SJCRH30 (cell line): ENCODE data around the gene SYNE2. TPM values are rescaled to one million over a fixed set of nuclear protein-coding genes. Genes with fewer than 3 reads are reported as not detected.
"Not testable (repeated sequence)": the region's sequence is repeated elsewhere in the genome, so short reads cannot be mapped to it uniquely, and the experiment has no call there.

ENCODE experiments used
- DNase-seq, 2 experiments: peaks; one replicate each; pipeline ENCODE4 v3.0.0-alpha.2; 2015 to 2020
- H3K27ac ChIP-seq: fragments of 250-450 bp; sonication (Bioruptor Pico); 2 replicates; pipeline ENCODE4 v1.5.1; 2020; ENCODE audit warnings: mild to moderate bottlenecking, moderate library complexity
- H3K27me3 ChIP-seq: fragments of 250-450 bp; sonication (Bioruptor Pico); 2 replicates; pipeline ENCODE4 v1.5.1; 2020; ENCODE audit warnings: mild to moderate bottlenecking, moderate library complexity
- H3K36me3 ChIP-seq: fragments of 250-450 bp; sonication (Bioruptor Pico); 2 replicates; pipeline ENCODE4 v1.5.1; 2020; ENCODE audit warnings: mild to moderate bottlenecking, moderate library complexity
- H3K4me1 ChIP-seq: fragments of 250-450 bp; sonication (Bioruptor Pico); 2 replicates; pipeline ENCODE4 v1.5.1; 2020; ENCODE audit warnings: mild to moderate bottlenecking, moderate library complexity
- H3K4me3 ChIP-seq: fragments of 250-450 bp; sonication (Bioruptor Pico); 2 replicates; pipeline ENCODE4 v1.5.1; 2020; ENCODE audit warnings: mild to moderate bottlenecking, moderate library complexity
- H3K9me3 ChIP-seq: fragments of 250-450 bp; sonication (Bioruptor Pico); replicated peaks from 2 replicates; pipeline ENCODE4 v1.5.1; 2020; ENCODE audit warnings: mild to moderate bottlenecking, moderate library complexity
- total RNA-seq: library from RNA; depleted of rRNA; stranded (reverse); fragments of >200 nt; shearing (Covaris generic); gene quantifications from 2 replicates; pipeline ENCODE4 v1.2.3, GENCODE V29; 2014

Gene SYNE2
- total RNA-seq, 1 experiment from 2014 or later, result 48.2 TPM

- Histone ChIP-seq H3K27me3 (no peaks in the 10 kb centered on the region), H3K36me3 (no peaks in the 10 kb centered on the region), H3K9me3 (no peaks in the 10 kb centered on the region), H3K27ac (peak overlapping the region; percentile 30), H3K4me3 (no peak overlapping the region), H3K4me1 (peaks cover 22% of the 10 kb centered on the region)
- peak; percentile 7 to 76 for DNase-seq
These were observed 10.2 kb downstream of the SYNE2 start for GRCh38 chr14:63863004-63863403.

GRCh38 chr14:63864775-63865174, 12.0 kb downstream of the SYNE2 start:
- H3K27ac ChIP-seq, H3K4me3 ChIP-seq: not testable (repeated sequence)

GRCh38 chr14:63867933-63868921, 15.4 kb downstream of the SYNE2 start:
- no peak overlapping the region for H3K4me3 ChIP-seq
- no peak overlapping the region for H3K27ac ChIP-seq
- peaks cover 13% of the 10 kb centered on the region for H3K4me1 ChIP-seq
- no peaks in the 10 kb centered on the region for H3K27me3 ChIP-seq
- H3K9me3 ChIP-seq, result no peaks in the 10 kb centered on the region
- no peak for DNase-seq
- no peaks in the 10 kb centered on the region for H3K36me3 ChIP-seq

More at GRCh38 chr14:63864775-63865174, 12.0 kb downstream of the SYNE2 start:
- H3K36me3 ChIP-seq, DNase-seq, H3K9me3 ChIP-seq, H3K27me3 ChIP-seq: not testable (repeated sequence)
- peaks cover 22% of the 10 kb centered on the region for H3K4me1 ChIP-seq

- not testable (repeated sequence) for H3K4me3 ChIP-seq, H3K9me3 ChIP-seq, H3K27me3 ChIP-seq, H3K27ac ChIP-seq, H3K36me3 ChIP-seq, H3K4me1 ChIP-seq, DNase-seq
These were observed 17.3 kb downstream of the SYNE2 start for GRCh38 chr14:63869940-63870752.

GRCh38 chr14:63870753-63871037, 17.9 kb downstream of the SYNE2 start:
- H3K4me1 ChIP-seq, H3K27ac ChIP-seq, H3K4me3 ChIP-seq, H3K27me3 ChIP-seq, H3K36me3 ChIP-seq, H3K9me3 ChIP-seq, DNase-seq: not testable (repeated sequence)

GRCh38 chr14:63874223-63874622, 21.4 kb downstream of the SYNE2 start:
- H3K27me3 ChIP-seq, result no peaks in the 10 kb centered on the region
- H3K36me3 ChIP-seq, result no peaks in the 10 kb centered on the region; the same call in 1 of the 2 replicates
- no peak overlapping the region for H3K27ac ChIP-seq
- H3K9me3 ChIP-seq, result no peaks in the 10 kb centered on the region
- H3K4me3 ChIP-seq, result no peak overlapping the region
- peaks cover 7% of the 10 kb centered on the region for H3K4me1 ChIP-seq
- DNase-seq, result no peak

GRCh38 chr14:63875311-63875710, 22.5 kb downstream of the SYNE2 start:
- no peak overlapping the region for H3K27ac ChIP-seq

GRCh38 chr14:63877550-63877939, 24.7 kb downstream of the SYNE2 start:
- H3K4me1 ChIP-seq, result peaks cover 7% of the 10 kb centered on the region
- no peaks in the 10 kb centered on the region for H3K9me3 ChIP-seq
- DNase-seq, result no peak
- H3K4me3 ChIP-seq, result no peak overlapping the region
- H3K27me3 ChIP-seq, result no peaks in the 10 kb centered on the region
- no peak overlapping the region for H3K27ac ChIP-seq
- peaks cover 3% of the 10 kb centered on the region for H3K36me3 ChIP-seq

More at GRCh38 chr14:63875311-63875710, 22.5 kb downstream of the SYNE2 start:
- H3K9me3 ChIP-seq, result no peaks in the 10 kb centered on the region
- H3K27me3 ChIP-seq, result no peaks in the 10 kb centered on the region
- peaks cover 3% of the 10 kb centered on the region for H3K36me3 ChIP-seq
- H3K4me1 ChIP-seq, result peaks cover 7% of the 10 kb centered on the region
- H3K4me3 ChIP-seq, result no peak overlapping the region
- DNase-seq, result no peak

- H3K4me1 ChIP-seq, result peaks cover 7% of the 10 kb centered on the region
- H3K9me3 ChIP-seq, result no peaks in the 10 kb centered on the region
- no peak overlapping the region for H3K4me3 ChIP-seq
- no peak for DNase-seq
- no peak overlapping the region for H3K27ac ChIP-seq
- no peaks in the 10 kb centered on the region for H3K27me3 ChIP-seq
- peaks cover 3% of the 10 kb centered on the region for H3K36me3 ChIP-seq
These were observed 25.2 kb downstream of the SYNE2 start for GRCh38 chr14:63878052-63878451.

GRCh38 chr14:63878792-63879191, 26.0 kb downstream of the SYNE2 start:
- Histone ChIP-seq H3K27me3 (no peaks in the 10 kb centered on the region), H3K36me3 (peaks cover 3% of the 10 kb centered on the region), H3K9me3 (no peaks in the 10 kb centered on the region), H3K27ac (no peak overlapping the region), H3K4me1 (peaks cover 7% of the 10 kb centered on the region), H3K4me3 (no peak overlapping the region)
- DNase-seq, result no peak

- no peak overlapping the region for H3K27ac ChIP-seq
- DNase-seq, result no peak
- no peak overlapping the region for H3K4me3 ChIP-seq
These were observed 29.1 kb downstream of the SYNE2 start for GRCh38 chr14:63881926-63882325.

GRCh38 chr14:63887899-63888298, 35.1 kb downstream of the SYNE2 start:
- DNase-seq, result no peak
- Histone ChIP-seq H3K9me3 (no peaks in the 10 kb centered on the region), H3K4me1 (0 out of 2 replicates have a peak, but pooled peaks cover 3% of the 10 kb centered on the region), H3K27me3 (no peaks in the 10 kb centered on the region), H3K4me3 (no peak overlapping the region), H3K36me3 (no peaks in the 10 kb centered on the region), H3K27ac (no peak overlapping the region)

More at GRCh38 chr14:63881926-63882325, 29.1 kb downstream of the SYNE2 start:
- Histone ChIP-seq H3K27me3 (no peaks in the 10 kb centered on the region), H3K4me1 (peaks cover under 1% of the 10 kb centered on the region; the same call in 1 of the 2 replicates), H3K9me3 (no peaks in the 10 kb centered on the region), H3K36me3 (peaks cover 3% of the 10 kb centered on the region; the same call in 1 of the 2 replicates)

- no peak overlapping the region for H3K27ac ChIP-seq
- no peak overlapping the region for H3K4me3 ChIP-seq
- H3K9me3 ChIP-seq, result no peaks in the 10 kb centered on the region
- H3K36me3 ChIP-seq, result no peaks in the 10 kb centered on the region
- no peak for DNase-seq
- H3K4me1 ChIP-seq, result 0 out of 2 replicates have a peak, but pooled peaks cover 3% of the 10 kb centered on the region
- H3K27me3 ChIP-seq, result no peaks in the 10 kb centered on the region
These were observed 37.7 kb downstream of the SYNE2 start for GRCh38 chr14:63890553-63890952.

- H3K27ac ChIP-seq, result no peak overlapping the region
- H3K9me3 ChIP-seq, result no peaks in the 10 kb centered on the region
- DNase-seq, result no peak
- no peaks in the 10 kb centered on the region for H3K27me3 ChIP-seq
- no peaks in the 10 kb centered on the region for H3K36me3 ChIP-seq
- no peak overlapping the region for H3K4me3 ChIP-seq
- H3K4me1 ChIP-seq, result peaks cover 11% of the 10 kb centered on the region; the same call in 1 of the 2 replicates
These were observed 38.6 kb downstream of the SYNE2 start for GRCh38 chr14:63891148-63891975.
